NCI-H2196 (cell line): ENCODE data around the gene ACAD9.
"Not testable (repeated sequence)": the region's sequence is repeated elsewhere in the genome, so short reads cannot be mapped to it uniquely, and the experiment has no call there.

ENCODE experiments used
- DNase-seq: peaks from one replicate; lab custom pipeline; 2025; ENCODE audit not compliant: unreplicated experiment; lab: John Stamatoyannopoulos, UW

Gene ACAD9

GRCh38 chr3:128889139-128889894, 9.9 kb downstream of the ACAD9 start:
- no peak for DNase-seq

- DNase-seq, result no peak
Measured at GRCh38 chr3:128895843-128896697, 16.6 kb downstream of the ACAD9 start.

DNA sequence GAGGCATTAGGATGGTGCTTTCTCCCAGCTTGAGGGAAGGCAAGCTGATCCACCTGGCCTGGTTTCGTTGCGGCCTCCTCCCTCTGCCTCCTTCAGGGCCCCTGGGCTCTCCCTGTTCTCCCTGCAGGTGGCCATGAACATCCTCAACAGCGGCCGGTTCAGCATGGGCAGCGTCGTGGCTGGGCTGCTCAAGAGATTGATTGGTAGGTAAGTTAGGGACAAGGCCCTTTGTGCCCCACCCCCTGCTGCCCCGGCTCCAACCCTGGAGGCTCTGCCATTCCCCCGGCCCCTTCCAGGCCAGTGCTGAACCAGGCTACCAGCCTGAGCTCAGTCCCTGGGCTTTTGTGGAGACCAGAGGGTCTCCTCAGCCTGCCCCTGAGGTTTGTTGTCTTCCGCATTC, 23.0 kb downstream of the ACAD9 start:
- DNase-seq, result no peak

DNA sequence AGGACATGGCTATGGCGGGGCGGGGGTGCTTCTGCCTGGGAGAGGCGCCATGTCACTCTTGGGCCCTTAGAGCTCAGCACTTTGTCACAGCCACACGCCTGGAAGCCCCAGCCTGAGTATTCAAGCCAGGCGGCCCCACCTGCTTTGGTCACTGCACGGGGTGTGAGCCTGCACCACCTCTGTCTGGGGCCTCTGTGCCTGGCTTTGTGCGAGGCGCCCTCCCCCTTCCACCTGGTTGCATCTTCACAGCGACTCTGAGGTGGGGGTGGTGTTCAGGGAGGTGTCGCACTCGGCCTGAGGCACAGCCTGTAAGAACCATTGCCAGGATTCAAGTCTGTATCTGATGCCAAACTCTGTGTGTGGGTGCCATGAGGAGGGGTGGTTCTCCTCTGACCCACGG, 24.1 kb downstream of the ACAD9 start:
- no peak for DNase-seq

DNA sequence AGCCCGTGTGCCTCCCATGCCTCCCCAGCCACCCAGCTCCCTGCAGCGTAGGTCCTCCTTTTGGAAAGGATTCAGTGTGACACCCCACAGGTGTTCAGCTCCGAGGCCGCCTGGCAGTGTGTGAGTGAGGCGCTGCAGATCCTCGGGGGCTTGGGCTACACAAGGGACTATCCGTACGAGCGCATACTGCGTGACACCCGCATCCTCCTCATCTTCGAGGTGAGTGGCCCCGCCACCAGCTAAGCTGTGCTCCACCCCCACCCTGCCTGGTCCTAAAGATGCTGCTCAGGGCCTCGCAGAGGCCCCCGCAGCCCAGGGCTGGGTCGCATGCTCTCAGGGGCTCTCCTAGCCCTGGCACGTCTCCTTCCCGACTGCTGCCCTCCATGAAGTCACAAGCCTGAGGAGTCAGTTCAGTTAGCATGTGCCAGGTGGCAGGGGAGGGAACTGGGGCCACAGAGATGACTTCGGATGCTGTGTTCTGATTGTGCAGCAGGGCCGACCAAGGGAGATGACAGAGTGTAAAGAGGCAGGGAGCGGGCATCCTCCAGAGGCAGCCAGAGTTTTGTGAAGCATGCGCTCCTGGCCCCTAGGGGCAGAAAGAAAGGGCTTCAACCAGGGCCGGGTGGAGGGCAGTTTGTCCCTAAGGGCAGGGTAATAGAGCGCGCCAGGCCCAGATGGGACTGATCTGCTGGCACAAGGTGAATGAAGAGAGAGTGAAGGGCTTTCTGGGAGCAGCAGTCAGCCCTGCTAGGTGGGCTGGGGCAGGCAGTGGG, 26.8 kb downstream of the ACAD9 start:
- DNase-seq, result no peak

DNA sequence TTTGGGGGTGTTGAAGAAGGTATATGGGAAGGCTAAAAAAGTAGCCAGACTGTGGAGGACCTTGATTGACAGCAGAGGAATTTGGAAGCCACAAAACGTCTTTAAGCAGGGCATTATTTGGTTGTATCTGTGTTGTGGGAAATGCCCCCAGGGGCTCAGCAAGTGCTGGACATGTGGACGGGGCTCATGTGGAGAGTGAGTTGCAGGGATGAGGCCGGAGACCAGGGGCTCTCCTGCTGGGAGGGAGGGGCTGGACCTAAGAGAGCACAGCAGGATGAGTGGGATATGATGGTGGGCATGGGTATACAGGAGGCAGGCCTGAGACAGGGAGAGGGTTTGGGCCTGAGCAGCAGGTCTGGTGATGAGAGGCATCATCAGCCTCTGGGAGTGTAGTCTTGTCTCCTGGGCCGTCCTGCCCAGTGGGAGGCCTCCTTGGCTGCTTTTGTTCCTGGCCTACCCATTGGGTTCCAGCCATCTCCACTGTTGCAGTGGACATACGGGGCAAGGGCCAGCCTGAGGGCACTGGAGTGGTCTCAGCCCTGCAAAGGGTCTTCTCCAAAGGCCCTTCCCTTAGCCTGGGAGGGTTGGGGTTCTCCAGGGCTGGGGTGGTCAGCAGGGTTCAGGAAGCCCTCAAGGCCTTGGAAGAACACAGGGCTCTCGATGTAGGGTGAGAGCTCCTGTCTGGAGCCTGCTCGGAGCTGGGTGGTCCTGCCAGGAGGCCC, 27.5 kb downstream of the ACAD9 start:
- DNase-seq, result no peak

- DNase-seq, result no peak
Measured at GRCh38 chr3:128907706-128908445, 28.5 kb downstream of the ACAD9 start.

DNA sequence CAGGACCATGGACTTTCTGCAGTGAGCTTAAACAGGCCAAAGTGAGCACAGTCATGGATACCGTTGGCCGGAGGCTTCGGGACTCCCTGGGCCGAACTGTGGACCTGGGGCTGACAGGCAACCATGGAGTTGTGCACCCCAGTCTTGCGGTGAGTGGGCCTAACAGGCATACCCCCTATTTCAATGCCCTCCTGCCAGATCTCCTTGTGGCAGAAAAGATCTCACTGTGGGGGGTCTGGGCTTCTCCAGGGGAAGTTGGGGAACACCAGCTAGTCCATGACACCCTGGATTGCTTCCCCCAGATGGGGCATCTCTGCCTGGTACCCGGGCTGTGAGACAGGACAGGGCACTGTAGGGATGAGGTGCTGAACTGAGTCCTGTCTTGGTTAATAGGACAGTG, 29.5 kb downstream of the ACAD9 start:
- DNase-seq, result no peak

- DNase-seq, result no peak
Measured at GRCh38 chr3:128910006-128910405, 30.6 kb downstream of the ACAD9 start.

DNA sequence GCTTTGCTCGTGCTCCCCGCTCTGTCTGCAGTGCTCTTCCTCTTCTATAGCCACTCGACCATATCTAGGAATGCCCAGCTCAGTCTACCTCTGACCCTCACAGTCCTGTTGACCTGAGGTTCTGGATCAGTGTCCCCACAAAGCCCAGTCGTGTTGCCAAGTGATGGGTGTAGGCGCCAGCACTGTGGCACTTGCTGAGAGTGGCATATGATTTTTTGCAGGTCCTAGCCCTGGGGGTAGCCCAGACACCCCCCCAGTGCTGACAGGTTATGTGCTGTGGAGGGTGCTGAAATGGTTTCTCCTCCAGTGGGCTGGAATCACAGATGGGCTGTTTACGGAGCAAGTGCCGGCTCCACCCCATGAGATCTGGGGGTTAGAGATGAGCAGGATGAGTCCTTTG, 32.5 kb downstream of the ACAD9 start:
- no peak for DNase-seq

DNA sequence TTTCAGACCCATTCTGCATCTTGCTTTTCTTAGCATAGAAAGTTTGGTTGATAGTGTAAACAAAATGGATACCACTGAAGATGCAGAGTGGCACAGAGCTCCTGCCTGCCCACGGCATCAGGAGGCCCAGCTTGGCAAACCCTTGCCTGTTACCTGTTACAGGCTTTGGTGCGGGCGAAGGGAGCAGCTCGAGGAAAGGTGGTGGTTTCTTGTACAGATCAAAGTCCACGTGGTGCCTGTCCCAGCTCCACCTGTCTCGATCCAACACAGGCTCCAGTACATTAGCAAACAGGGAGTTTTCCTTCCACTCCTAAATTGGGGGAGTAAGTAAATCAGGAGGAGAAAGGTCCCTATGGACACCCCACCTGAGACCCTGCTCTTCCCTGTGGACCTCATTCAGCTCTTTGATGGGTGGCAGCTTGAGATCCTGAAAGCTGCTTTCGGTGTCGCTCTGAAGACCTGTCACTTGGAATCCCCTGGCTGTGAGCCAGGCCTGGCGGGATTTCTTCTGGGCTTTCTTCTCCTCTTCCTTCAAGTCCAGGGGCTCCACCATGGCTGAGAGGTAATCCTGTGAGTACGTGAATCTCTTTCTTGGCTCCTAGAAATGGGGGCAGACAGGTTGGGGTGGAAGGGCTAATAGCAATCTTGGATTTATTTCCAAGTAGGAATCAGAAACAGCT, 35.7 kb downstream of the ACAD9 start:
- no peak for DNase-seq

- no peak for DNase-seq
Measured at GRCh38 chr3:128917291-128917690, 37.9 kb downstream of the ACAD9 start.

DNA sequence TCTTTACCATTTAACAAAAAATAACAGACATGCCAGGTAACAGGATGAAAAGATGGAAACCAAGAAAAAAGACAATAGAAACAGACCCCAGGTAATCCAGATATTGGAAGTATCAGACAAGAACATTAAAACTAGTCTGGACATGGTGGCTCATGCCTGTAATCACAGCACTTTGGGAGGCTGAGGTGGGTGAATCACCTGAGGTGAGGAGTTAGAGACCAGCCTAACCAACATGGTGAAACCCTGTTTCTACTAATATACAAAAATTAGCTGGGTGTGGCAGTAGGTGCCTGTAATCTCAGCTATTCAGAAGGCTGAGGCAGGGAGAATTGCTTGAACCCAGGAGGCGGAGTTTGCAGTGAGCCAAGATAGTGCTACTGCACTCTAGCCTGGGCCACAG, 40.6 kb downstream of the ACAD9 start:
- no peak for DNase-seq

- DNase-seq, result no peak
Measured at GRCh38 chr3:128922804-128923459, 43.5 kb downstream of the ACAD9 start.

DNA sequence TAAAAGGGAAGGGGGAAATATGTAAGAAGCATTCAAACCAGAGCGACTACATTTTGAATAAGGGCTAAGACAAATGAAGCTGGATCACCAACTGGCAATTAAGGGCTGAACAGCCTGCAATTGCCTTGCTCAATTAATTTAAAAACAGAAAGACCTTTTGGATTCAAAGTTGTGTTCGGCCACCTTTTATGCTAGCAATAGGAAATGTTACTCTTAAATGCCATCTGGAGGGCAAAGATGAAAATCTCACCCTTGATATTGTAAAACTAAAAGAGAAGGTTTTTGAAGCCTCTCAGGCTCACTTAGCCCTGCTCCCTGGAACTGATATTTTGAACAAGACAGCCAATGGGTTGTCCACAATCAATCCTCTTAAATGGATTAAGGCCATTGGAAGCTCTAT, 44.2 kb downstream of the ACAD9 start:
- DNase-seq, result no peak

DNA sequence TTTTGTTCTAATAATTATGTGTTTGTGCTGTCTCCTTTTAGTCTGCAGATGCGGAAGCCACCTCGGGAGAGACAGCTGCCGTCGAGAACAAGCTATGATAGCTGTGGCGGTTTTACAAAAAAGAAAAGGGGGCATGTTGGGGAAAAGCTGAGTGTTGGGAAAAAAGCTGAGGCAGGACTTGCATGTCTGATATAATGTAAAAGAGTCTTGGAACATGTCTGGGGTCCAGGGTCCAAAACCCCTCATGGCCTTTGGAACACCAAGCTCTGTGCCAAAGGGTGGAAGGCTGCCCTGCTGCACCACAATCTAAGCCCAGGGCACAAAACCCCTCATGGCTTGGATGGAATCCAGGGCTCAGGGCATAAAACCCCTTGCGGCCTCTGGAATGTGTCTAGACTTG, 44.6 kb downstream of the ACAD9 start:
- DNase-seq, result not testable (repeated sequence)

DNA sequence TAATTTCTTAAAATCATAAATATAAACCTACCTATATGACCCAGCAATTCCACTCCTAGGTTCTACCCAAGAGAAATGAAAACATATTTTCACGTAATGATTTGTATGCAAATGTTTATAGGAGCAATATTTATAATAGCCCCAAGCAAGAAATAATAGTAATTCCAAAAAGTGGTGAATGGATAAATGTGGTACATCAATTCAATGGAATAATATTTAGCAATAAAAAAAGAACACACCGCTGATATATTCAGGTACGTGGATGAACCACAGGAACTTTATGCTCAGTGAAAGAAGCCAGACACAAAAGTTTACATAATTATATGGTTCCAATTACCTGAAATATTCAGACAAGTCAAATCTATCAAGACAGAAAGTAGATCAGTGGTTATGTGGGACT, 49.9 kb downstream of the ACAD9 start:
- no peak for DNase-seq

DNA sequence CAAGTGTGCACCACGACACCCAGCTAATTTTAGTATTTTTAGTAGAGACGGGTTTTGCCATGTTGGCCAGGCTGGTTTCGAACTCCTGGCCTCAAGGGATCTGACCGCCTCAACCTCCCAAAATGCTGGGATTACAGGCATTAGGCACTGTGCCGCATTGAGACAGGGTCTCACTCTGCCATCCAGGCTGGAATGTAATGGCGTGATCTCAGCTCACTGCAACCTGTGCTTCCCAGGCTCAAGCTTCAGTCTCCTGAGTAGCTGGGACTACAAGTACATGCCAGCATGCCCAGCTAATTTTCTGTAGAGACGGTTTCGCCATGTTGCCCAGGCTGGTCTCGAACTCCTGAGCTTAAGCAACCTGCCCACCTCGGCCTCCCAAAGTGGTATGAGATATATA, 51.6 kb downstream of the ACAD9 start:
- no peak for DNase-seq

- DNase-seq, result no peak
Measured at GRCh38 chr3:128932516-128933212, 53.2 kb downstream of the ACAD9 start.
